ENCODE measurements around the gene MYCBPAP.

- TF ChIP-seq CTCF (IDR thresholded peaks at IDR 0.05), result no peak
- no peak for TF ChIP-seq POLR2A (IDR thresholded peaks at IDR 0.05)
These were observed 36.0 kb upstream of the MYCBPAP start for GRCh38 chr17:50472286-50472685.

Data from thyroid gland (tissue), 4 donors.